GM10248 (cell line): Measurements from ENCODE around the gene SIRT7.
"Not testable (repeated sequence)": the region's sequence is repeated elsewhere in the genome, so short reads cannot be mapped to it uniquely, and the experiment has no call there.

Experiments used
- CTCF ChIA-PET: fragments of 300-600 bp; sonication (Branson Sonifier 250); formaldehyde crosslinking; extraction: SDS; loops from one replicate; lab custom pipeline; 2021; ENCODE audit warnings: antibody characterized with exemption; lab: Yijun Ruan, JAX
- POLR2A ChIA-PET: fragments of 350-650 bp; sonication (Branson Sonifier 250); formaldehyde crosslinking; extraction: SDS; loops from one replicate; lab custom pipeline; 2020; ENCODE audit warnings: antibody characterized with exemption; lab: Yijun Ruan, JAX
- DNase-seq: peaks from one replicate; pipeline ENCODE4 v3.0.0; 2012; ENCODE audit errors: extremely low spot score
- CTCF ChIP-seq: IDR thresholded peaks from 2 replicates; pipeline ENCODE4 v1.5.1; 2012; ENCODE audit warnings: mild to moderate bottlenecking, low read depth; ENCODE audit errors: extremely low read depth, missing control alignments, control extremely low read depth

Gene SIRT7

GRCh38 chr17:81922566-81923301 lies 4.8 kb upstream of the SIRT7 start:
- no peak for DNase-seq
- no peak for TF ChIP-seq CTCF
- ChIA-PET CTCF (no interaction called here), POLR2A (interaction anchor here (0.8 kb wide), 1 partner anchor 12 kb away, joined by 3 read pairs; no protein-coding TSS in a partner anchor)

- CTCF ChIA-PET = no interaction called here
- POLR2A ChIA-PET = no interaction called here
These were observed 4.1 kb upstream of the SIRT7 start for GRCh38 chr17:81921996-81922565.

GRCh38 chr17:81921537-81921862 lies 3.5 kb upstream of the SIRT7 start:
- CTCF ChIA-PET = no interaction called here
- POLR2A ChIA-PET = no interaction called here

More at GRCh38 chr17:81921996-81922565, 4.1 kb upstream of the SIRT7 start:
- TF ChIP-seq CTCF = no peak
- no peak for DNase-seq

GRCh38 chr17:81920612-81921536 lies 2.9 kb upstream of the SIRT7 start:
- POLR2A ChIA-PET = interaction anchor here (1.1 kb wide), 1 partner anchor 10 kb away, joined by 13 read pairs; no protein-coding TSS in a partner anchor
- CTCF ChIA-PET = interaction anchor here (1.4 kb wide), 1 partner anchor 27 kb away, joined by 3 read pairs; no protein-coding TSS in a partner anchor
- DNase-seq = no peak
- no peak for TF ChIP-seq CTCF

More at GRCh38 chr17:81921537-81921862, 3.5 kb upstream of the SIRT7 start:
- no peak for TF ChIP-seq CTCF
- no peak for DNase-seq

DNA sequence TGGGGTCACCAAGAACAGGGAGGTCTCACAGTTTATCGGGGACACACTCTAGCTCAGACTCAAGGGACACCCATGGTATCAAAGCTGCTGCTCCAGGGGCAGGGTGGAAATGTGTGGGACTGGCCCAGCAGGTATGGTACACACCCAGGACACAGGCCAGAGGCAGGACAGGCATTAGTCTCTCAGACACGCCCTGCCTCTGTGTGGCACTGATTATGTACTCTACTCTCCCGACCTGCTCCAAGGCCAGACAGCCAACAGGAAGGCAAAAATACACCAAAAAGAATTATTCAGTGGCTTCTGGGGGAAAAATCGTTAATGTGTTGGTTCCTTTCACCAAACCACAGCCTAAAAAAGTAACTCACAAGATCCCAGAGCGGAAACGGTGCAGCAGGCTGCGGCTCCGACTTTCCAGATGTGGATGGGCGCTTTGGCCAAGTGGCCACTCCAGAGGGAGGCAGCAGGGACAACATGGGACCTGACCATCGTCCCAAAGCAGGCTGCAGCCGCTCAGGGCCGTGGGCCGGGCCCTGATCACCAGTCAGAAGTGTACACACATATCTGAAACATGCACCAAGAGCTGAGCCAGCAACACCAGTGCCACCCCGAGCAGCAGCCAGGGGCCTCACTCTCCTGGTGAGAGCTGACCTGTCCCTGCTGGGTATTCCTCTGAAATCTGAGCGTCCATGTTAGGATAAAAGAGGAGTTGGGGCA lies 1.0 kb upstream of the SIRT7 start:
- ChIA-PET CTCF (interaction anchor here (1.4 kb wide), 1 partner anchor 25 kb away, joined by 3 read pairs; no protein-coding TSS in a partner anchor), POLR2A (no interaction called here)
- DNase-seq = no peak
- TF ChIP-seq CTCF = no peak

- POLR2A ChIA-PET, CTCF ChIA-PET, DNase-seq: not testable (repeated sequence)
These were observed 325 bp upstream of the SIRT7 start for GRCh38 chr17:81918333-81918669.
